Measurements from ENCODE around the gene TRIM36. TPM values are rescaled to one million over a fixed set of nuclear protein-coding genes. Genes with fewer than 3 reads are reported as not detected.

TRIM36 gene
- total RNA-seq, 1 donor from 2014 or later = 22.9 TPM

DNA sequence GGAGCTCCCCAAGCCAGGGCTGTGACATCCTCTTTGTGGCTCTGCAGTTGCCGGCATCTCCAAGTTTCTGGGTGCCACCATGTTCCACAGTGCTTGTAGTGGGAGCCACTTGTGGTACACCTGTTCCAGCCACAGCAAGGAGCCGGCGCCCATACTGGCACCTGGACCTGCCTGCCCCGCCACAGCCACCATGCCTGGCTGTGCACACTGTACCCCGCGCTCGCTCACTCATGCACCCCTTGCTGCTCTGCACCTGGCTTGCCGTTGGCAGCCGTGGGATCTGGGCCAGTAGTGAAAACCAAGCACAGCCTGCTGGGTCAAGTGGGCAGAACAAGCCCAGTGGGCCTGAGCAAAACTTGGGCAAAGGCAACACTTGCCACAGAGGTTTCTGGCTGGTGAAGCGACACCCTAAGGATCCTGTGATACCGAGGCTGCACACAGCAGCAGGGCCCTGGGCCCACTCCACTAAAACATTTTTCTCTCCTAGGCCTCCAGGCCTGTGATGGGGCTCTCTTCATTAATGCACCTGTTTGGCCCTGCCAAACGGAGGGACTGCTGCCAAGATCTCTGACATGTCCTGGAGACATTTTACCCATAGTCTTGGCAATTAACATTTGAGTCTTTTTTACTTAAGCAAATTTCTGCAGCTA, 2.8 kb downstream of the TRIM36 start:
- Mint-ChIP-seq H3K9me3 (peaks cover 9% of the 10 kb centered on the region), H3K27me3 (ENCODE audit: low read depth) (peaks cover 24% of the 10 kb centered on the region), H3K36me3 (ENCODE audit: low read depth) (peaks cover 39% of the 10 kb centered on the region), H3K4me3 (no peak overlapping the region), H3K27ac (ENCODE audit: unreplicated experiment) (no peak overlapping the region), H3K4me1 (peaks cover 14% of the 10 kb centered on the region)
- DNase-seq (ENCODE audit: low read depth, low spot score) = no peak
- TF ChIP-seq, protein P1, sequence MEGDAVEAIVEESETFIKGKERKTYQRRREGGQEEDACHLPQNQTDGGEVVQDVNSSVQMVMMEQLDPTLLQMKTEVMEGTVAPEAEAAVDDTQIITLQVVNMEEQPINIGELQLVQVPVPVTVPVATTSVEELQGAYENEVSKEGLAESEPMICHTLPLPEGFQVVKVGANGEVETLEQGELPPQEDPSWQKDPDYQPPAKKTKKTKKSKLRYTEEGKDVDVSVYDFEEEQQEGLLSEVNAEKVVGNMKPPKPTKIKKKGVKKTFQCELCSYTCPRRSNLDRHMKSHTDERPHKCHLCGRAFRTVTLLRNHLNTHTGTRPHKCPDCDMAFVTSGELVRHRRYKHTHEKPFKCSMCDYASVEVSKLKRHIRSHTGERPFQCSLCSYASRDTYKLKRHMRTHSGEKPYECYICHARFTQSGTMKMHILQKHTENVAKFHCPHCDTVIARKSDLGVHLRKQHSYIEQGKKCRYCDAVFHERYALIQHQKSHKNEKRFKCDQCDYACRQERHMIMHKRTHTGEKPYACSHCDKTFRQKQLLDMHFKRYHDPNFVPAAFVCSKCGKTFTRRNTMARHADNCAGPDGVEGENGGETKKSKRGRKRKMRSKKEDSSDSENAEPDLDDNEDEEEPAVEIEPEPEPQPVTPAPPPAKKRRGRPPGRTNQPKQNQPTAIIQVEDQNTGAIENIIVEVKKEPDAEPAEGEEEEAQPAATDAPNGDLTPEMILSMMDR (conservative IDR thresholded peaks at IDR 0.05) = no peak

DNA sequence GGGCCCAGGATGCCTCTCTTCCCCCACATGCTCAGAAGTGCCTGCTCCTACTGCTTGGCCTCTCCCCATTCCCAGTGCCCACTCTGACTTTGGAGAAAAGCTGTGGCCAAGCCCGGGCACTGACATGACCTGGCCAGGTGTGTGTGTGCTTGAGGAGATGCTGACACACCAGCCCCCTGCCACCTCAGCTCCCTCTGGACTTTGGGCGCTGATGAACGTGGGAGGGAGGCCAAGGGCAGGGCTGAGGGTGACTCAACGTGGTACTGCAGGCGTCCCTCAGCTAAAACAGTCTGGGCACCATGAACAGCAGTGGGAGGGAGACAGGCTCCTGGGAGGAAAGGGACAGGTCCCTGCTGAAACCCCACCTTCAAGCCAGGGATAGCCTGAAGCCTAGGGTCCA, 3.9 kb downstream of the TRIM36 start:
- Mint-ChIP-seq H3K36me3 (ENCODE audit: low read depth) (peaks cover 40% of the 10 kb centered on the region), H3K4me1 (peaks cover 9% of the 10 kb centered on the region), H3K27ac (ENCODE audit: unreplicated experiment) (no peak overlapping the region), H3K4me3 (no peak overlapping the region), H3K9me3 (peaks cover 9% of the 10 kb centered on the region), H3K27me3 (ENCODE audit: low read depth) (peaks cover 14% of the 10 kb centered on the region)
- TF ChIP-seq, protein P1 (conservative IDR thresholded peaks at IDR 0.05) = no peak
- no peak for DNase-seq (ENCODE audit: low read depth, low spot score)

DNA sequence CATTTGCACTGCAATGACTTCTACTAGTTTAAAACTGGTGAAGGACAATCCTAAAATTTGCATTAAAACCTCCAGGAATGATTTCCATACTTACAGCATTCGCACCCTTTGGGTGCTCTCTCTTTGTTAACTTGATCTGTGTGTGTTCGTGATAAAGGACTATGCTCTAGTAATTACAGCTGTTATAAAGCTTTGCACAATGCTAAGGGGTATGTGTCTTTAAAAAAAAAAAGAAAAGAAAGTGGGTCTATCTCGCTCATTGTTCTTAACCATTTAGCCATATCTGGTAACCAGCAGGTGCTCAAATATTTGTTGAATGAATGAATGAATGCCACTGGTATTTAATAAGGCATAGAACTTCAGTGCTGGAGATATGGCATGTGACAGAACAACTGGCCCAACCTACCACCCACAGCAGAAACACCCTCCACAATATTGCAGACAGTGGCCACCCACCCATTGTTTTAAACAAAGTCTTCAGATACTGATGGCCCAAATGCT, 8.7 kb downstream of the TRIM36 start:
- no peak for DNase-seq (ENCODE audit: low read depth, low spot score)
- no peak overlapping the region for H3K27ac Mint-ChIP-seq (ENCODE audit: unreplicated experiment)
- H3K4me3 Mint-ChIP-seq = no peak overlapping the region
- peaks cover 15% of the 10 kb centered on the region for H3K9me3 Mint-ChIP-seq
- no peaks in the 10 kb centered on the region for H3K27me3 Mint-ChIP-seq (ENCODE audit: low read depth)
- H3K36me3 Mint-ChIP-seq (ENCODE audit: low read depth) = peaks cover 36% of the 10 kb centered on the region
- TF ChIP-seq, protein P1 (conservative IDR thresholded peaks at IDR 0.05) = no peak
- H3K4me1 Mint-ChIP-seq = no peaks in the 10 kb centered on the region

DNA sequence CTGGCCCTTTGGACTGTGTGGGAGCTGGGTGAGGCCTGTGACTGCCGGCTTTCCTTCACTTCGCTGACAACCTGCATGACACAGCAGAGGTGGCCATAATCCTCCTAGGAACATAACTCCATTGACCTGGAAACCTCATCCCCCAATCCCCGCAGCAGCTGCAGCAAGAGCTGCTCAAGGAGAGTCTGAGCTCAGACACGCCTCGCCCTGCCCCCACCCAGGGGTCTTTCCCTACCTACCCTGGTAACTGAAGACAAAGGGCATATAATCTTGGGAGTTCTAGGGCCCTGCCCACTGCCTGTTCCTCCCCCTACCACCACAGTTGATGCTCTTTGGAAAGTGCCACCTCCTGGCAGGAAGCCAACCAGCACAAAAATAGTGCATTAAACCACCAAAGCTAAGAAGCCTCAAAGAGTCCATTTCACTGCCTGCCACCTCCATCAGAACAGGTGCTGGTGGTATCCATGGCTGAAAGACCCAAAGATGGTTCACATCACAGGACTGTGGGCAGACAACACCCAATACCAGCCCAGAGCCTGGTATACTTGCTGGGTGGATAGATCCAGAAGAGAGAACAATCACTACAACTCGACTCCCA, 18.4 kb downstream of the TRIM36 start:
- DNase-seq (ENCODE audit: low read depth, low spot score) = no peak
- no peak overlapping the region for H3K27ac Mint-ChIP-seq (ENCODE audit: unreplicated experiment)
- H3K27me3 Mint-ChIP-seq (ENCODE audit: low read depth) = no peaks in the 10 kb centered on the region
- TF ChIP-seq, protein P1 (conservative IDR thresholded peaks at IDR 0.05) = no peak
- H3K4me1 Mint-ChIP-seq = peaks cover 10% of the 10 kb centered on the region
- H3K4me3 Mint-ChIP-seq = no peak overlapping the region
- peaks cover 25% of the 10 kb centered on the region for H3K9me3 Mint-ChIP-seq
- H3K36me3 Mint-ChIP-seq (ENCODE audit: low read depth) = peaks cover 38% of the 10 kb centered on the region

DNA sequence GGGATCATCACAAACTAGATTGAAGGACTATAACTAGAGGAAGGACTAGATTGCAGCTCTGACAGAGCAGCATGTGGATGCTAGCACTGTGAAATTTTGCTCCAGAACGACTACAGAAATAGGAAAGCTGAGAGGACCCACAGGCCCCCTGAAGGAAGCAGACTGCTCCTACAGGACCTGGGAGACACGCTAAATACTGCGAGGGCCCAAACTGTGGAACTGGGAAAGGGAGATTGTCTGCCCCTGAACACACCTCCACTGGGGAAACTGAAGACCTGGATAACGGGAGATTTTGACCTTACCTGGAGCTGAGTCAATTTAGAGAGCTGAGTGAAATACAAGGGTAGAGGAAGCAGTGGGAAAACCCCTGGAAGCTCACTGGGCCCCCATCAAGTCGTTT, 19.2 kb downstream of the TRIM36 start:
- no peak overlapping the region for H3K27ac Mint-ChIP-seq (ENCODE audit: unreplicated experiment)
- peaks cover 31% of the 10 kb centered on the region for H3K36me3 Mint-ChIP-seq (ENCODE audit: low read depth)
- peaks cover 10% of the 10 kb centered on the region for H3K4me1 Mint-ChIP-seq
- H3K27me3 Mint-ChIP-seq (ENCODE audit: low read depth) = no peaks in the 10 kb centered on the region
- H3K4me3 Mint-ChIP-seq = no peak overlapping the region
- H3K9me3 Mint-ChIP-seq = peaks cover 17% of the 10 kb centered on the region
- TF ChIP-seq, protein P1 (conservative IDR thresholded peaks at IDR 0.05) = no peak
- no peak for DNase-seq (ENCODE audit: low read depth, low spot score)

Measured in neural crest cell (in vitro differentiated cells).